ENCODE measurements around the gene TSPO.

Gene TSPO

GRCh38 chr22:43206509-43207161 is 55.3 kb downstream of the TSPO start:
- H3K4me1 Mint-ChIP-seq (ENCODE audit: low read depth) = peaks cover 8% of the 10 kb centered on the region
- H3K36me3 Mint-ChIP-seq (ENCODE audit: low read depth) = no peaks in the 10 kb centered on the region
- H3K27ac Mint-ChIP-seq = no peak overlapping the region
- no peaks in the 10 kb centered on the region for H3K27me3 Mint-ChIP-seq
- H3K9me3 Mint-ChIP-seq = no peaks in the 10 kb centered on the region
- H3K4me3 Mint-ChIP-seq = no peak overlapping the region

GRCh38 chr22:43207386-43207785 is 56.0 kb downstream of the TSPO start:
- Mint-ChIP-seq H3K27me3 (no peaks in the 10 kb centered on the region), H3K9me3 (no peaks in the 10 kb centered on the region), H3K36me3 (ENCODE audit: low read depth) (no peaks in the 10 kb centered on the region), H3K4me1 (ENCODE audit: low read depth) (peaks cover 8% of the 10 kb centered on the region), H3K4me3 (no peak overlapping the region), H3K27ac (no peak overlapping the region)

DNA sequence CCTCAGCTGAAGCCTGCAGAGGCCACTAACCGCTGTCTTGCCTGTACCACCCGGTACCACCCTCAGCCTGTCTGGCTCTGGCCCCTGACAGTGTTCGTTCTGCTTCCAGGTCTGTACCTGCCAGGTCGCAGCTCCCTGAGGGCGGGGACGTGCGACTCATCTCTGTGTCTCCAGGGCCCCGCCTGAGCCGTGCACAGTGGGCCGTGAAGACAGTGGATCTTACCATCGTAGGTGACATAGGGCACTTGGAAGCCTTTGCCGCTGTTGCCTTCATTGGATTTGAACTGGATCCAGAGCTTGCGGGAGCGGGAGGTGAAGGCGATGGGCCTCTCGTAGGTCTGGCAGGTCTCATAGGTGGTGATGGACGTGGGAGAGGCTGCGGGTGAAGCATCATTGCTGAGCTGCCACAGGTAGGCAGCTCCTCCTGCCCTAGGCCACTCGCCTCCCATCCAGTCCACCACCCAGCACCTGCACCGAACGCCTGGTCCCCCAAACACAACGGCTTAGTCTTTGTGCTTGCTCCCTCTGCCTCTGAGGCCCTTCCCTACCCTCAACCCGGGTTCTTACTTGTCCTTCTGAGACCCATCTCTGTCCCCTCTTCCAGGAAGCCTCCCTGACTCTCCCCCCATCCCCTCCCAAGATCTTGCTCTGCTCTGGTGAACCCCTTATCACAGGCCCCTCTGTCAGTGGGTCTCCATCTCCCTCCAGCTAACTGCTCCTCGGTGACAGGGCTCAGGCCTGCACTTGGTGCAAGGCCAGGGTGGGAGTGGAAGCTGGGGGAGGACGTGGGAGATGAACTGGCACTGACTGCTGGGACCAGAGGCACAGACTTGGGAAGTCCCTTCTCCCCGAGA is 56.7 kb downstream of the TSPO start:
- Mint-ChIP-seq H3K9me3 (no peaks in the 10 kb centered on the region), H3K4me1 (ENCODE audit: low read depth) (peaks cover 8% of the 10 kb centered on the region), H3K4me3 (no peak overlapping the region), H3K27me3 (no peaks in the 10 kb centered on the region), H3K27ac (no peak overlapping the region), H3K36me3 (ENCODE audit: low read depth) (no peaks in the 10 kb centered on the region)

DNA sequence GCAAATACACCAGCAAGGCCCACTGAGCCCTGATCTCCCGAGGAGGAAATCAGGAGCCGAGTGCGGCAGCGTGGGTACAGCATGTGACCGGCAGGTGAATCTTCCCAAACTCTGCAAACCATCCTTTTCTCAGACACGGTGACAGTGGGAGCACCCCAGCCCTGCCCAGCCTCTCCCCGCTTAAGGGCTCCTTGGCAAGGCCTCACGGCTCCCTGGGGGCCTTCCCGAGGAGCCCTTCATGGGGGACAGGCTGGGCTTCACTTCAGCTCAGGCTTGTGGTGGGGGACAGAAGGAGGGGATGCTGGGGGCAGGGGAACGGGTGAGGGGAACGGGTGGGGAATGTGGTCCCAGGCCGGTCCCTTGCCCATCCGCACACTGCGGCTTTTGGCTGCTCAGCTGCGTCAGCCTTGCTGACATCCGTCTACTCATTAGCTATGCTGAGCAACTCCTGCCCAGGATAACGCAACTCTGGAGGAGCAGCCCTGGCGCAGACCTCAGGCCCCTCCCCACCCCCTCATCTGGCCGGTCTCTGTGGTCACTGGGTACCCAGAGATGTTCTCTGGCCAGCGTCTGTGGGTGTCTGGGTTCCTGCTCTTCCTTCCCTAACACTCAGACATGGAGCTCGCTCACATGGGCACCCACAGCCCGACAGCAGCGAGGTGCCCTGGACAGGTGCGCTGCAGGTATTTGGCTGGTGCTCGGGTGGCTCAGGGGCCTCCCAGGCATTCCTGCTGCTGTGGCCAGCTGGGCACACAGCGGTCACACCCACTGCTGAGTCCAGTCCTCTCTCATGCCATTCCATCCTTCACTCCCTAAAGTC is 57.6 kb downstream of the TSPO start:
- H3K9me3 Mint-ChIP-seq = no peaks in the 10 kb centered on the region
- H3K36me3 Mint-ChIP-seq (ENCODE audit: low read depth) = no peaks in the 10 kb centered on the region
- H3K27ac Mint-ChIP-seq = no peak overlapping the region
- no peaks in the 10 kb centered on the region for H3K27me3 Mint-ChIP-seq
- peaks cover 8% of the 10 kb centered on the region for H3K4me1 Mint-ChIP-seq (ENCODE audit: low read depth)
- H3K4me3 Mint-ChIP-seq = no peak overlapping the region

GRCh38 chr22:43209523-43209890 is 58.1 kb downstream of the TSPO start:
- no peak overlapping the region for H3K27ac Mint-ChIP-seq
- peaks cover 8% of the 10 kb centered on the region for H3K4me1 Mint-ChIP-seq (ENCODE audit: low read depth)
- no peaks in the 10 kb centered on the region for H3K36me3 Mint-ChIP-seq (ENCODE audit: low read depth)
- no peak overlapping the region for H3K4me3 Mint-ChIP-seq
- H3K9me3 Mint-ChIP-seq = no peaks in the 10 kb centered on the region
- H3K27me3 Mint-ChIP-seq = no peaks in the 10 kb centered on the region

GRCh38 chr22:43209971-43210370 is 58.6 kb downstream of the TSPO start:
- H3K36me3 Mint-ChIP-seq (ENCODE audit: low read depth) = no peaks in the 10 kb centered on the region

DNA sequence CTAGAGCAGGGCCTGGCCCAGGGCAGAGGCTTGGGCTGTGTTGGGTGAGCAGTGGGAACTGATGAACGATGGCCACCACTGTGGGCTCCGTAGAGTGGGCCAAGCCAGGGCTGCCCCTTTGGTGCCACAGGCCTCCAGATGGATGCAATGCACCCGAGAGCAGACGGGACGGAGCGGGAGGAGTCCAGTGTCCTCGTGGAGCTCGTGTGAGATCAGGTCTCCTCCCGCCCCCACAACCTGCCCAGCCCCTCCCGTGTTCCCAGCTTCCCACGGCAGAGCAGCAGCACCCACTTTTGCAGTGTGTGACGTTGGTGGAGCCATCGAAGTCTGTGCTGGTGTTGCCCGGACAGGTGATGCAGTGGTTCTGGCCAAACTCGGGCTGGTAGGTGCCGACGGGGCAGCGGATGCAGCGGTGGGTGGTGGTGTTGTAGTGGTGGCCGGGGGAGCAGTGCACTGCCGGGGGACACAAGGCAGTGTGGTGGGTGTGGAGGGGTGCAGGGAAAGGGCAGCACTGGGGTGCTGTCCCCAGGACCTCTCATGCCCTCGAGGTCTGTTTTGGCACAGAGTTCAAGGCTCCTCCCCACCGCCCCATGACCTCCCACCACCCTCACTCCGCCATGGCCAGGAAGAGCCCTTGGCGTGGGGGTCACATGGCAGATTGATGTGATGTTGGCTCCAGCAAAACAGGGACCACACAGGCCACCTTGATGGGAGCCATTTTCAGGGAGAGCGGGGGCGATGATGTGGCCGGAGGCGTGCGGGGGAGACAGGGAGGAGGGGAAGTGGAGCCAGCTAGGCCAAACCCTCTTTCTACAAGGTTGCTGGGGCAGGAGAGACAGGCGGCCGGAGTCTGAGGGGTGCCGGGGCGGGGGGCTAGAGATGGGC is 59.5 kb downstream of the TSPO start:
- no peak overlapping the region for H3K27ac Mint-ChIP-seq
- H3K4me3 Mint-ChIP-seq = no peak overlapping the region
- no peaks in the 10 kb centered on the region for H3K27me3 Mint-ChIP-seq
- no peaks in the 10 kb centered on the region for H3K9me3 Mint-ChIP-seq
- peaks cover 8% of the 10 kb centered on the region for H3K4me1 Mint-ChIP-seq (ENCODE audit: low read depth)
- no peaks in the 10 kb centered on the region for H3K36me3 Mint-ChIP-seq (ENCODE audit: low read depth)

More at GRCh38 chr22:43209971-43210370, 58.6 kb downstream of the TSPO start:
- Mint-ChIP-seq H3K27me3 (no peaks in the 10 kb centered on the region), H3K4me1 (ENCODE audit: low read depth) (peaks cover 8% of the 10 kb centered on the region), H3K4me3 (no peak overlapping the region), H3K27ac (no peak overlapping the region), H3K9me3 (no peaks in the 10 kb centered on the region)

GRCh38 chr22:43211941-43212433 is 60.6 kb downstream of the TSPO start:
- Mint-ChIP-seq H3K4me1 (ENCODE audit: low read depth) (no peaks in the 10 kb centered on the region), H3K27ac (no peak overlapping the region), H3K9me3 (no peaks in the 10 kb centered on the region), H3K4me3 (no peak overlapping the region), H3K36me3 (ENCODE audit: low read depth) (no peaks in the 10 kb centered on the region), H3K27me3 (no peaks in the 10 kb centered on the region)

DNA sequence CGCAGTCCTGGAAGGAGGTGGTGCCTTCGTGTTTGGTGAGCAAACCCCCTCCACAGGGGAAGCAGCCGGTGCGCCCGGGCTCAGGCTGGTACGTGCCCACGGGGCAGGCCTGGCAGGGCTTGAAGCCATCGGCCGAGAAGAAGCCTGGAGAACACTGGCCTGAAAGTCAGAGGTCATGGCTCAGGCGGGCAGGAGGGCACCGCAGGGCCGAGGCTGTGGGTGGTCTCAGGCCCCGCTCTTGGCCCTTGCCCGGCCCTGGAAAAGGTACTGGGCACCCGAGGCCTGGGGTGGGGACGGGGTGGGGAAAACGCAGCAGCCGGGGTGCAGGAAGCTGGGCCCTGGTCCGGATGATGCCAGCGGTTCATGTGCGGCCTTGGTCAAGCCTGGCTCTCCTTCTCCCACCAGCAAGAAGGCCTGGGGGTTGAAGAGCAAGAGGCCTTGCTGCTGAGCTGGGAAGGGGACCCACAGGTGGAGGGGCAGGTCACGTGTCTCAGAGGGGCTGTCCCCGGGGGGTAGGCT is 61.1 kb downstream of the TSPO start:
- no peaks in the 10 kb centered on the region for H3K36me3 Mint-ChIP-seq (ENCODE audit: low read depth)
- no peaks in the 10 kb centered on the region for H3K4me1 Mint-ChIP-seq (ENCODE audit: low read depth)
- H3K4me3 Mint-ChIP-seq = no peak overlapping the region
- no peaks in the 10 kb centered on the region for H3K9me3 Mint-ChIP-seq
- H3K27ac Mint-ChIP-seq = no peak overlapping the region
- H3K27me3 Mint-ChIP-seq = no peaks in the 10 kb centered on the region

Data from stimulated activated naive CD8-positive, alpha-beta T cell treated with anti-CD3 and anti-CD28 coated beads, Interleukin-15, Interleukin-2, amounts not matched to agents 100 ng/mL and 50 ng/mL, for 24 hours (primary cell).